Heart right ventricle (tissue), 16 donors: ENCODE data around the gene SLC51B. TPM values are rescaled to one million over a fixed set of nuclear protein-coding genes. Genes with fewer than 3 reads are reported as not detected.

Source experiments
- ATAC-seq, 8 donors: fragments of 200-7000 bp; cut with Tn5 transposase; one replicate each; pipeline ENCODE4 v1.9.1; 2020; ENCODE audit warnings: mild to moderate bottlenecking in 8 of 8, moderate library complexity in 8 of 8, moderate number of reproducible peaks in 1 of 8
- DNase-seq, 2 donors: peaks; one replicate each; pipeline ENCODE4 v3.0.0-alpha.2; 2020
- H3K27ac ChIP-seq, 10 donors: fragments of 200-600 bp; sonication (generic) in 2 of 10; one replicate each; pipeline versions ENCODE4 v1.5.0 to v1.8.0; 2020 to 2022; ENCODE audit warnings: mild to moderate bottlenecking in 3 of 10
- H3K27me3 ChIP-seq, 7 donors: fragments of 200-600 bp; one replicate each; pipeline ENCODE4 v1.8.0; 2021 to 2022; ENCODE audit warnings: mild to moderate bottlenecking in 2 of 7
- H3K36me3 ChIP-seq, 9 donors: fragments of 200-600 bp; sonication (generic) in 1 of 9; one replicate each; pipeline versions ENCODE4 v1.5.0 to v1.8.0; 2020 to 2022; ENCODE audit warnings: mild to moderate bottlenecking in 2 of 9
- H3K4me1 ChIP-seq, 9 donors: fragments of 200-600 bp; sonication (generic) in 1 of 9; one replicate each; pipeline versions ENCODE4 v1.5.0 to v1.8.0; 2020 to 2022; ENCODE audit warnings: mild to moderate bottlenecking in 4 of 9
- H3K4me3 ChIP-seq, 10 donors: fragments of 200-600 bp; sonication (generic) in 2 of 10; one replicate each; pipeline versions ENCODE4 v1.5.0 to v1.8.0; 2020 to 2022; ENCODE audit warnings: mild to moderate bottlenecking in 7 of 10, moderate library complexity in 2 of 10
- H3K9me3 ChIP-seq, 11 donors: fragments of 200-600 bp in 10 of 11; sonication (generic) in 2 of 11; one replicate each; pipeline versions ENCODE4 v1.5.0 to v1.8.0; 2013 to 2022; ENCODE audit warnings: mild to moderate bottlenecking in 2 of 11, control low read depth in 1 of 11, moderate library complexity in 1 of 11
- CTCF ChIP-seq, 9 donors: fragments of 200-600 bp; sonication (generic) in 2 of 9; IDR thresholded peaks; one replicate each; pipeline versions ENCODE4 v1.5.0 to v1.8.0; 2021 to 2022; ENCODE audit warnings: antibody characterized with exemption in 9 of 9, mild to moderate bottlenecking in 5 of 9, moderate library complexity in 1 of 9
- WGBS, 2 donors: extraction: QIAGEN DNeasy Blood & Tissue Kit; methylation state at CpG; one replicate each; pipeline ENCODE4 v1.1.7; 2013; ENCODE audit warnings: inconsistent platforms in 1 of 2; 5-methylcytosine and 5-hydroxymethylcytosine counted together
- intact Hi-C, 10 donors: fragments of 100-400 bp; cut with DNase I; formaldehyde crosslinking; loops; one replicate each; pipeline versions ENCODE4 v1.11.1 to v1.14.2; 2022
- polyA plus RNA-seq, 2 donors: library from polyadenylated mRNA; stranded (reverse); fragments of 200-250 nt; gene quantifications; one replicate each; pipeline ENCODE4 v1.2.3, GENCODE V29; 2013
- total RNA-seq, 10 donors: library from RNA; stranded (reverse); fragmentation: NEBNext Ultra II Directional in 3 of 10; extraction: Animal tissue kit (Norgen Biotek cat#: 25700) in 3 of 10; gene quantifications; one replicate each; pipeline versions ENCODE4 v1.2.1 to v1.2.4, GENCODE V29; 2021 to 2023
- donor health status: Arrhythmogenic right ventricular cardiomyopathy.
- donor health status: ischemic (EF 13 %, LVEDD 7.1; RV severe dilation, severe dysfunction).
- donor health status: healthy with polysubstance abuse.
- donor health status: DM: no; HTN: yes; CAD: no.
- donor health status: DM: no; HTN: no; CAD: no.
- donor health status: ischemic (EF 25% LVEDD 6.9; RV normal size, moderate dysfunction).
- donor health status: ischemic (EF 25% LVEDD 5.7; RV mildly dilated, moderate dysfunction).
- donor health status: healthy.
- donor health status: DM: yes; HTN: yes; CAD: no.
- donor health status: Ischemic cardiomyopathy.
- donor health status: ischemic (EF 35%, LVEDD 5.7; RV mildly dilated, moderate dysfunction).
- donor health status: nonischemic (EF 11% LVEDD 7.7; RV severe dilation, severe dysfunction).
- donor health status: DM: yes; HTN: yes; CAD: no.
- donor health status: PGD.
- donor health status: ischemic (EF 29% LVEDD 5.4; RV normal size, mild dysfunction).
- donor health status: nonischemic (EF 23%, LVEDD 6.1; RV moderate dilation, normal function).

Gene SLC51B
- total and polyA plus RNA-seq, 12 donors = 0.43 TPM; not detected in 11

- Histone ChIP-seq H3K27ac (peak overlapping the region; percentile 62 to 92 (median 89)), H3K4me1 (peaks cover 23 to 77% (median 49%) of the 10 kb centered on the region in 9 donors), H3K9me3 (no peaks in the 10 kb centered on the region), H3K27me3 (peaks cover 0 to 42% (median 6%) of the 10 kb centered on the region in 7 donors), H3K36me3 (peaks cover 0 to 4% (median 0%) of the 10 kb centered on the region in 9 donors), H3K4me3 (peak overlapping the region; percentile 38 to 66 (median 59))
- ATAC-seq (peak in 5 of 8 donors; percentile 17 to 30 (median 22)), DNase-seq (peak in 1 of 2 donors; percentile 67)
- WGBS, 2 donors = 40 to 44% methylated on average over 9 of the region's 9 CpGs
- TF ChIP-seq CTCF (IDR thresholded peaks at IDR 0.05) = no peak
- intact Hi-C loops = no loop called here
These were observed 21.6 kb downstream of the SLC51B start for GRCh38 chr15:65066635-65067316.

GRCh38 chr15:65067317-65067644 is 22.1 kb downstream of the SLC51B start:
- Histone ChIP-seq H3K27me3 (peaks cover 0 to 42% (median 6%) of the 10 kb centered on the region in 7 donors), H3K36me3 (peaks cover 0 to 4% (median 0%) of the 10 kb centered on the region in 9 donors), H3K4me1 (peaks cover 27 to 80% (median 52%) of the 10 kb centered on the region in 9 donors), H3K27ac (peak overlapping the region; percentile 62 to 92 (median 89)), H3K4me3 (peak overlapping the region; percentile 38 to 66 (median 59)), H3K9me3 (no peaks in the 10 kb centered on the region)
- no peak for ATAC-seq
- DNase-seq = no peak
- intact Hi-C loops = no loop called here
- WGBS, 2 donors = 18 to 25% methylated on average over 8 of the region's 8 CpGs
- no peak for TF ChIP-seq CTCF (IDR thresholded peaks at IDR 0.05)

GRCh38 chr15:65067645-65068402 is 22.6 kb downstream of the SLC51B start, which contains the start of gene RASL12:
RASL12 (minus strand) TSS chr15:65067991; CDS start chr15:65067835, 156 bp downstream.
- peaks cover 0 to 4% (median 0%) of the 10 kb centered on the region in 9 donors for H3K36me3 ChIP-seq
- peak within 1 kb of the TSS; percentile 62 to 92 (median 89) for H3K27ac ChIP-seq
- peaks cover 0 to 42% (median 6%) of the 10 kb centered on the region in 7 donors for H3K27me3 ChIP-seq
- no peak for TF ChIP-seq CTCF (IDR thresholded peaks at IDR 0.05)
- WGBS, 2 donors = 4 to 7% methylated on average over 54 to 66 of the region's 66 CpGs
- H3K4me1 ChIP-seq = peaks cover 29 to 80% (median 56%) of the 10 kb centered on the region in 9 donors
- no peaks in the 10 kb centered on the region for H3K9me3 ChIP-seq
- H3K4me3 ChIP-seq = peak within 1 kb of the TSS; percentile 38 to 66 (median 59)
- DNase-seq (peak in 1 of 2 donors; percentile 58), ATAC-seq (peak in 3 of 8 donors; percentile 21 to 34 (median 28))
- intact Hi-C loops = no loop called here

GRCh38 chr15:65068403-65068788 is 23.2 kb downstream of the SLC51B start:
- 79 to 84% methylated on average over 3 of the region's 3 CpGs for WGBS, 2 donors
- Histone ChIP-seq H3K27me3 (peaks cover 0 to 42% (median 6%) of the 10 kb centered on the region in 7 donors), H3K36me3 (peaks cover 0 to 4% (median 0%) of the 10 kb centered on the region in 9 donors), H3K4me3 (peak overlapping the region in 7 of 10 donors; percentile 48 to 66 (median 60)), H3K9me3 (no peaks in the 10 kb centered on the region), H3K27ac (peak overlapping the region; percentile 41 to 92 (median 89)), H3K4me1 (peaks cover 29 to 80% (median 52%) of the 10 kb centered on the region in 9 donors)
- intact Hi-C loops = no loop called here
- DNase-seq (no peak), ATAC-seq (no peak)
- TF ChIP-seq CTCF (IDR thresholded peaks at IDR 0.05) = no peak
